Measurements from ENCODE around the gene UBE2C.

The UBE2C gene

DNA sequence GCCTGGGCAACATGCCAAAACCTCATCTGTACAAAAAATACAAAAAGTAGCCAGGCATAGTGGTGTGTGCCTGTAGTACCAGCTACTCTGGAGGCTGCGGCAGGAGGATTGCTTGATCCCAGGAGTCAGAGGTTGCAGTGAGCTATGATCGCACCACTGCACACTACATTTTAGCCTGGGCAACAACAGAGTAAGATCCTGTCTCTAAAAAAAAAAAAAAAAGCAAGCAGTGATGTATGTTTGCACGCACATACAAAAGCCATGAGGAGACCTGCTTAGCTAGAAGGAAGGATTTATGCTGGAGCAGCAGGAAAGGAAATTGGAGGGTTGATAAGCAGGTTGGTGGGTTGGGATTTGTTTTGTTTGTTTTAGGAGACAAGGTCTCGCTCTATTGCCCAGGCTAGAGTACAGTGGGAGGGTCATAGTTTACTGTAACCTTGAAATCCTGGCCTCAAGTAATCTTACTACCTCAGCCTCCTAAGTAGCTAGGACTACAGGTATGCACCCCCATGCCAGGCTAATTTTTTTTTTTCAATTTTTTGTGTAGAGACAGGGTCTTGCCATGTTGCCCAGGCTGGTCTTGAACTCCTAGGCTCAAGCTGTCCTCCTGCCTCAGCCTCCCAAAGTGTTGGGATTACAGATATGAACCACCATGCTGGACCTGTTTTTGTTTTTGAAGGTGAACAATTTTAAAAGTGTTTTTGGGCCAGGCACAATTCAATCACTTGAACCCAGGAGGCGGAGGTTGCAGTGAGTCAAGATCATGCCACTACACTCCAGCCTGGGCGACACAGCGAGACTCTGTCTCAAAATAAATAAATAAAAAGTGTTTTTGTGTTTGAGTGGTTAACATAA lies 49.0 kb downstream of the UBE2C start:
- no peak for DNase-seq

- DNase-seq = no peak
These were observed 51.4 kb downstream of the UBE2C start for GRCh38 chr20:45863543-45864470.

GRCh38 chr20:45866454-45866853 lies 54.0 kb downstream of the UBE2C start:
- no peak for DNase-seq
